ENCODE measurements around the gene SLC22A16. TPM values are rescaled to one million over a fixed set of nuclear protein-coding genes. Genes with fewer than 3 reads are reported as not detected.

The SLC22A16 gene
- total and polyA plus RNA-seq, 2 of the 8 experiments (the other 6 are each of a cell fraction or from before 2014, with no cell fraction given) = not detected

DNA sequence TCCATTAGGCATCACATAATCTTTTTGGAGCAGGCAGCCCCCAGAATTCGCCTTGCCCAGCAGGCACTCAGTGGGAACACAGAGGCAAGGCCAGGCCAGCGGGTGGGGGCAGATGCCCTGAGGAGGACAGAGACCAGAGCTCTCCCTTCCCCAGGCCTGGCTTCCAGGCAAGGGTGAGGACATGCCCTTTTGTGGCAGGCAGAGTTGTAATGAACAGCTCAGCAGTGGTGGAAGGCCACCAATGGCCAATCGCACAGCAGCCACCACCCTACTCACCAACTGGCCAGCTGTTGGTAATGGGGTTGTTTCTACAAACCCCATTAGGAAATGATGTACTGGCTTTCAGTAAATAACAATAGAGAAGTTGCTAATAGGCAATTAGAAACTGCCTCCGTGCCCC, 45.7 kb downstream of the SLC22A16 start (continued):
- TF ChIP-seq, protein P1, sequence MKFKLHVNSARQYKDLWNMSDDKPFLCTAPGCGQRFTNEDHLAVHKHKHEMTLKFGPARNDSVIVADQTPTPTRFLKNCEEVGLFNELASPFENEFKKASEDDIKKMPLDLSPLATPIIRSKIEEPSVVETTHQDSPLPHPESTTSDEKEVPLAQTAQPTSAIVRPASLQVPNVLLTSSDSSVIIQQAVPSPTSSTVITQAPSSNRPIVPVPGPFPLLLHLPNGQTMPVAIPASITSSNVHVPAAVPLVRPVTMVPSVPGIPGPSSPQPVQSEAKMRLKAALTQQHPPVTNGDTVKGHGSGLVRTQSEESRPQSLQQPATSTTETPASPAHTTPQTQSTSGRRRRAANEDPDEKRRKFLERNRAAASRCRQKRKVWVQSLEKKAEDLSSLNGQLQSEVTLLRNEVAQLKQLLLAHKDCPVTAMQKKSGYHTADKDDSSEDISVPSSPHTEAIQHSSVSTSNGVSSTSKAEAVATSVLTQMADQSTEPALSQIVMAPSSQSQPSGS (IDR thresholded peaks at IDR 0.05; ENCODE audit: low read length) = no peak
- TF ChIP-seq BCL11A (IDR thresholded peaks at IDR 0.05; ENCODE audit: low read depth in 2 of 2, low read length in 2 of 2) = no peak
- TF ChIP-seq SP4 (IDR thresholded peaks at IDR 0.05; ENCODE audit: low read length) = no peak
